Measurements from ENCODE around the gene CAMK1D. TPM values are rescaled to one million over a fixed set of nuclear protein-coding genes. Genes with fewer than 3 reads are reported as not detected.

The CAMK1D gene
- total and polyA plus RNA-seq, 2 of the 8 experiments (the other 6 are each of a cell fraction or from before 2014, with no cell fraction given): 3.5 to 10.6 TPM

- TF ChIP-seq RFX5 (IDR thresholded peaks at IDR 0.05; ENCODE audit: borderline replicate concordance, low read depth, low read length): no peak
- no peak for TF ChIP-seq TAF7 (optimal IDR thresholded peaks at IDR 0.05; ENCODE audit: borderline replicate concordance, low read depth, low read length)
- no peak for TF ChIP-seq KDM1A (IDR thresholded peaks at IDR 0.05; ENCODE audit: borderline replicate concordance, low read length)
- no peak for TF ChIP-seq CREB1 (IDR thresholded peaks at IDR 0.05)
These were observed 301.4 kb downstream of the CAMK1D start (continued) for GRCh38 chr10:12650538-12651298.

Measured in H1 (cell line).